Measurements from ENCODE around the gene KIZ.
A peak's percentile ranks its signal among the peaks of the same experiment; 100 is the strongest.

KIZ gene, protein sequence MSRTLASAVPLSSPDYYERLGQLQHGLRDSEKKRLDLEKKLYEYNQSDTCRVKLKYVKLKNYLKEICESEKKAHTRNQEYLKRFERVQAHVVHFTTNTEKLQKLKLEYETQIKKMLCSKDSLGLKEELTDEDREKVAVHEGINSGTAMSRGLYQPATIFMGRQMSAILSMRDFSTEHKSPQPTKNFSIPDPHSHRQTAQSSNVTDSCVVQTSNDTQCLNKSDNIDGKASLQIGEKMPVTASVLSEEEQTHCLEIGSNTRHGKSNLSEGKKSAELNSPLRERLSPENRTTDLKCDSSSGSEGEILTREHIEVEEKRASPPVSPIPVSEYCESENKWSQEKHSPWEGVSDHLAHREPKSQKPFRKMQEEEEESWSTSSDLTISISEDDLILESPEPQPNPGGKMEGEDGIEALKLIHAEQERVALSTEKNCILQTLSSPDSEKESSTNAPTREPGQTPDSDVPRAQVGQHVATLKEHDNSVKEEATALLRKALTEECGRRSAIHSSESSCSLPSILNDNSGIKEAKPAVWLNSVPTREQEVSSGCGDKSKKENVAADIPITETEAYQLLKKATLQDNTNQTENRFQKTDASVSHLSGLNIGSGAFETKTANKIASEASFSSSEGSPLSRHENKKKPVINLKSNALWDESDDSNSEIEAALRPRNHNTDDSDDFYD

DNA sequence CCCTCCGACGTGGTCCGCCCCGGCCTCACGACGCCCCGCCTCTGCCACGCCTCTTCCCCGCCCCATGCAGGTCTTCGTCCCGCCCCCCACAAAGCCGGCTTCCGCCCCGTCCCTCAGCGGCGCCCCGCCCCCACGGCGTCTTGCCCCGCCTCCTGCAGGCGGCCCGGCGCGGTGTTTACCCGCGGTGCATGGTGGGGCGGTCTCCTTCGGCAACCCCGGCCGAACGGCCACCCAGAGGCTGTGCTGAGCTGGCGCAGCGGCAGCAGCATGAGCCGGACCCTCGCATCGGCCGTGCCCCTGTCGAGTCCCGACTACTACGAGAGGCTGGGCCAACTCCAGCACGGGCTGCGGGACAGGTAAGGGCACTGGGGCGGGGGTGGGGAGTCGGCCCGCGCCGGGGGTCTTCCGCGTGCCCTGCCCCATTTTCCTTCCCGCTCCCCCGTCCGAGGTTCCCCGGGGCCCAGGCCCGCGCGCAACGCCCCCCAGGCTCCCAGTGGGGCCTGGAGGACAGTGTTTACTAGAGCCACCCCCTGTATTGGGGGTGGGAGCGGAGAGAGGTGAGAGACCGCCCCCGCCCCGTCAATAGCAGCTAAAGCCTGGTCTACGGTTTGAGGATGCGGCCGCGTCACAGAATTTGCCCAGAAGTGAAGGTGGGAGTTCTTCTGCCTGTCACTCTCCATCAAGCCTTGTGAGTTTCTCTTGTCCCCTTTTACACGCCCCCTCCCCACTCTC lies at the start of gene KIZ:
TSS of gene KIZ (plus strand) at position 234 of the 732 bp plus-strand sequence. CDS start at position 268, 34 bp downstream.
- DNase-seq (ENCODE audit: low read depth) = peak; percentile 99

DNA sequence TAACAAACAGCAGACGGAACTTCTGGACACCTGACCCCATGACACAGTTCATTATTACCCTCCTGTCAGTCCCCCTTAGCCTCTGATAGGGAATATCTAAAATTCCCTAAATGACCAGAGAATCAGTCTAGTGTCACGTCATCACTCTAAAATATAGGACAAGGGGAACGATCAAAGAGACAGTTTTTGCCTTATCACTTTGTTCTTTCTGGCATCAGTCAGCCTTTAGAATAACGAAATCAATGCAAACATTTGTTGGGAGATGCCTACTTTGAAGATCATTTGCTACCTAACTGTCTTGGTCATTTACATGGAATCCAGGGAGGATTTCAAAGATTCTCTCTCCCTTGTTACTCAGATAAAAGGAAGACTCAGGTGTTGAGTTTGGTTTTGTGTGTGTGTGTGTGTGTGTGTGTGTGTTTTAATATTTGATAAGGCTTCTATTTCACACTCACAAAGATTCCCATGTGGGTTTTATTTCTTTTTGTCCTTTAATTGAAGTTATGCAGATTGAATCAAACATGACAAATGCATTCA lies 48.0 kb upstream of the KIZ start:
- DNase-seq (ENCODE audit: low read depth) = no peak

- no peak for DNase-seq (ENCODE audit: low read depth)
Observed at GRCh38 chr20:21082584-21082983, 43.3 kb upstream of the KIZ start.

- no peak for DNase-seq (ENCODE audit: low read depth)
Observed at GRCh38 chr20:21083825-21084325, 42.0 kb upstream of the KIZ start.

DNA sequence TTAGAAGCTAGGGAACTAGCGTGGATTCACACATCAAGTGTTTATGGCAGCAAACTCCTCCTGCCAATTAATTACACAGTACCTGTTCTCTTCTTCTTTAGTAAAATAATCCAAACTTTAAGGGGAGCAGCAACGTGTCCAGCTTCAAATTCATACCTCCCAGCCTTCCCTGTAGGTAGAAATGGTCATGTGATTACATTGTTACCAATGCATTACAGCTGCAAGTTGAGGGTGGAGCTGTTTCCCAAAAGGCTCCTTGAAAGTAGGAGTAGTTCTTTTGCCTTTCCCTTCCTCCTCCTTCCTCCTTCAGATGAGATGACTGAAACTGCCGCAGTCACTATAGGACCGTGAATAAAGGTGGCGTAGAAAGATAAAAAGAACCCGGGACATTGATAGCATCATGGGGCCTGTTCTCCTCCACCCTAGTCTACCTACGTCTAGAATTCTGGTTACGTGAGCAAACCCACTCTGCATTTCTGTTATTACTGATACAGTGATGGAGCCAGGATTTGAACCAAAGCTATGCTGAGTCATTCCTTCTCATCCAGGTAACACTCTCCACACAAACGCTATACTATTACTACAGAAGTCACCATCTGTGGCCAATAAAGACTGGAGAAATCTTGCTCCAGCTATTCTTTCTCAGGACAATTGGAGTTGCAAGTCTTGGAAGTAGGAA lies 37.9 kb upstream of the KIZ start:
- DNase-seq (ENCODE audit: low read depth) = no peak

DNA sequence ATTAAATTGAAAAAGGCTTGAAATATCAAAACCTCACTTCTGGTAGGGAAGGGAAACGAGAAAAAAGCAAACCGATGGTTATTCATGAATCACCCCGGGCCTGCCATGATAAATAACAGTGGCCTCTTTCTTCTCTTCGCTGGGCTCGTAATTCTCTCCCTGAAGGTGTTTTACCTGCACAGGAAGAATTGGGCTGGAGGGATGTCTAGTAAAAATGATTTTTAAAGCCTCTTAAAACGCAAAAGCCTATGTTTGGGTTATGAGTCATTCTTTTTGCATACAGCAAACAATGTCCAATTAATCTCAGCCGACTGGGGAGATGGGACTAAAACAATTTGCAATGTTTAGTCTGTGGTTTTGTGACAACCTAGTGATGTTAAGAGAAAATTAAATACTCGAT lies 36.5 kb upstream of the KIZ start:
- DNase-seq (ENCODE audit: low read depth) = no peak

DNA sequence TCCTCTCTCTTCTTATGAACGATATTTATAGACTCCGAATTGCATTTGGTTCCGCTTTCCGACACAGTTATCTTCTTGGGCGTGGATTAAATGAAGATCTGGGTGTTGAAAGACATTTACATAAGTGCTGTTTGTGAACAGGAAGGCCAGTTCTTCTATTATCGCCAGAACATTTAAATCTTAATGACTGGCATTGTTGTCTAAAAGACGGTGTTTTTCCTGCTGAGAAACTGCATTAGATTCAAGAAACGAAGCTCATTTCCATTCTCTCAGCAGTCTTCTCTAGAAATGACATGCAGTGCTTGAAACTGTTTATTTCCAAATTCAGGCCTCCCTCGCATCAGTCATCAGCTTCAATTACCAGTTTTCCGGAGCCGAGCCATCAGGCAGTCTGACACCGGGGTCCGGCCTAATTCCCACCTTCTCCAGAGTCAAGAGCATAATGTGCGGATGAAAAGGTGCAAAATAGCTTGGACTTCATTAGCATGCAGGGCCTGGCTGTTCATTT lies 35.7 kb upstream of the KIZ start:
- DNase-seq (ENCODE audit: low read depth) = no peak

DNA sequence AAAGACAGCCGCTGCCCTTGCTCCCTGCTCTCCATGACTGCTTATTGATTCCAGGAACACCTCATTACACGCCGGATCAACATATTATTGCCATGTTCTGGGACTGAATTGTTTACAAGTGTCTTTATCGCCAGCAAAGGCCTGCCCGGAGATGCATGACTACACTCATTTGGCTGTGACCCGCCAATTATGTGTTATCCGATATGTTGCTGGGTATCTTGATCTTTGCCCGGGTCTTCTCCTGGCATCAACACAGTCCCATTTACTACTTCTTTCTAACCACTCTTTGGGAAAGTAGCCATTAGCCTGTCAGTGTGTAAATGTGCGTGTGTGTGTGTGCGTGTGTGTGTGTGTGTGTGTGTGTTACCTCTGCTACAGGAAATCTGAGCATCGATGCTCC lies 35.2 kb upstream of the KIZ start:
- DNase-seq (ENCODE audit: low read depth) = no peak

DNA sequence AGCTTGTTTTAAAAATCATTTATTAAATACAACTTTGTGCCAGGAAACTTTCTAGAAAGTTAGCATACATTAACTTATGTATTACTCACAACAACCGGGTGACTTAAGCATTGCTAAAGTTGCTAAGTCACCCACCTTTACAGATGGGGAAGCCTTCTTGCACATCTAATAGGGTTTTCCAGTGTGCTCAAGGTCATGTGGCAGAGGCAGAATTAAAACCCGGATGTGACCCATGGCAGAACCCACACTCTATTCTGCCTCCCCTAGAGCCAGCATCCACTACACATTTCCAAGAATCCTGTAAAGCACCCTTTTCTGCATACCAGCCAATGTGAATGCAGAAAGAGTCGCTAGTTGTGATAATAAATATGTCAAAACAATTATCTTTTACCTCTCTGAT lies 33.1 kb upstream of the KIZ start:
- no peak for DNase-seq (ENCODE audit: low read depth)

DNA sequence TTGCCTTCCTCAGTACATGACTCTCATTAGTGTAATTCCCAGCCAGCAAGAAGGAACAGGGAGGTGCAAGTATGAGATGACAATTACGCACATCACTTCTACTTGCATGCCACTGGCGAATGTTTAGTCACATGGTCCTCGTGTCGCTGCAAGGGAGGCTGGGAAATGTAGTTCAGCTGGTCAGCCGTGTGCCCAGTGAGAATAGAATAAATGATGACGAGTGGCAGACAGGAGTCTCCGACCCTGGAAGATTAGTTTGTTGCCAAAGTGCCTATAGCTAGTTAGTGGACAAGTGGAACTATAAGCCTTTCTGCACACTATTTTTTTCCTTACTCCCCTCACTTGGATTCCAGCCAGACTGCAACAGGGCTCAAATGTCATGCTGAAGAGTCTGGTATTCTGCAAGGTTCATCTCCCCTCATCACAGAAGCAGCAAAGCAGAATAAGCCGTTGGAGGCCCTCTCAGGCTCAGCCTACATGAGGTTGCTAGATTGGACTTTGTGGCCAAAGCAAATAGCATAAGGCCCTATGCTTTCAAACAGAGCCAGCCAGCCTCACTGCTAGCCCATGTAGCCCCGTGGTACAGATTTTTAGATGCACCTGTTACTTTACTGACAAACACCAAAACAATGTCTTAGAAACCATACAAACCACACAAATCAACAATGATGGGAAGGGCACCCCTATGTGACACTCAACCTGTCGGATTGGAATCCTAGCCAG lies 29.4 kb upstream of the KIZ start:
- no peak for DNase-seq (ENCODE audit: low read depth)

DNA sequence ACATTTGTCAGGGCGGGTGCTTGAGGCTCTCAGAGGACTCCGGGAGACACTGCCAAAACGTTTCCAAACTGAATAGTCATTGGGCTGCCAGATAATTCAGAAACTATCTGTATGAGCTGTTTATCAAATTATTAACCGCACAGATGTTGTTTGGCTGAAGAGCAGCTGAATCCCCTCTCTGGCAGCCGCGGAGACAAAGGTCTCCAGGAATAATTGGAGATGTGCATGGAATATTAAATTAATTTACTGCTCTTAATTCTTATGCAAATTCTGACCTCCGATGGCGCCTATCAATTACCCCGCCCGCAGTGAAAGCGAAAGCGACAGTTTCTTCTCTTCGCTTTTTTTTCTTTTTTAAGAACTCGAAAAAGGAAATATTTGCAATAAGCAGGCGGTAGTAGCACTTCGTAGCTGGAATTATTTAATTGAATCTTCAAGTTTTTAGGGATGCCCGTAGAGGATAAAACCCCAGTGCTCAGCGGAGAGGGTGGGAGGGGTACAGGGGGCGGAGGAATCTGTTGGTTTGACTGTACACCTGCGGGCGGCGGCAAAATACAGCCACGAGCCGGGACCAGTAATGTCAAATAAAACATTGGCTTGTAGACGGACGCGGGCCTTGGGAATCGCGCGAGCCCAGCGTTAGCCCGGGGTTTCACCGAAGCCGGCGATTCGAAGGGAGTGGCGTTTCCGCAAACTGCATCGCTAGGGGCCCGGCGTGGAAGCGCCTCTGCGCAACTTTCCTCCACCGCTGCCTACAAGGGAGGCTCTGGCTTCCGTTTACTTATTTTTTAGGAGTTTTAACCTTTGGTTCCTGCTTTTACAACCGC lies 25.9 kb upstream of the KIZ start:
- peak; percentile 47 for DNase-seq (ENCODE audit: low read depth)

- no peak for DNase-seq (ENCODE audit: low read depth)
Observed at GRCh38 chr20:21100578-21101452, 25.1 kb upstream of the KIZ start.

GRCh38 chr20:21101453-21101931 lies 24.4 kb upstream of the KIZ start:
- no peak for DNase-seq (ENCODE audit: low read depth)

DNA sequence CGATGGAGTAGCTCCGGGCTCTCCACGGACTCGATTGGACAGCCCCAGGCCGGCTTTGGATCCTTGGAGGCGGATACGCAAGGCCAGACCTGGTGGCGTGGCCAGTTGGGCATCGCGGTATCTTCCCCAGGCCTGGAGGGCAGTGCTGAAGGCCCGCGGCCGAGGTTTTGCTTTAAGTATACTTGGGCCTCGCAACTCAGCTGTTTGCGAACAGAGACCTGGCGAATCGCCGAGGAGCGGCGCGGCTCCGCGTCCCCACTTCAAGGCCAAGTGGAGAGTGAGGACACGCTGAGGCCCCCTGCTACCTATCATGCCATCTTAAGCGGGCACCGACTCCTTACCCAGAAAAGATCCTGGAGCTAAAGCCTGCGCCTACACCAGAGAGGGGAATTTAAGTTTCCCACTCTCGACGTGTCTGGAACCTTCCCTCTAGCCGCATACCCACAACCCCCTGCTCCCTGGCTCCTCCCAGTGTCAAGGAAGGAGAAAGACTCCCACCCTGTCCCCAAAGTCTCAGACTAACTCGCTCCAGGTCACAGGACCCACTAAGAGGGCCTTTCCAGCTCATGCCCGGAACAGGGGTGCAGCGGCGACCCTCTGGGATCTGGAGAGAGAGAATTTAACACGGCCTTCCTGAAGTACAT lies 23.8 kb upstream of the KIZ start:
- no peak for DNase-seq (ENCODE audit: low read depth)

GRCh38 chr20:21102603-21103311 lies 23.1 kb upstream of the KIZ start:
- DNase-seq (ENCODE audit: low read depth) = no peak

GRCh38 chr20:21103582-21104465 lies 22.1 kb upstream of the KIZ start:
- DNase-seq (ENCODE audit: low read depth) = no peak

- DNase-seq (ENCODE audit: low read depth) = no peak
Observed at GRCh38 chr20:21104466-21104761, 21.5 kb upstream of the KIZ start.
